GM18520 (cell line): Measurements from ENCODE around the gene THBD.

Source experiments
- ATAC-seq: cut with Tn5 transposase; IDR thresholded peaks from one replicate; pipeline ENCODE4 v1.9.1; 2021; ENCODE audit not compliant: unreplicated experiment

The THBD gene

DNA sequence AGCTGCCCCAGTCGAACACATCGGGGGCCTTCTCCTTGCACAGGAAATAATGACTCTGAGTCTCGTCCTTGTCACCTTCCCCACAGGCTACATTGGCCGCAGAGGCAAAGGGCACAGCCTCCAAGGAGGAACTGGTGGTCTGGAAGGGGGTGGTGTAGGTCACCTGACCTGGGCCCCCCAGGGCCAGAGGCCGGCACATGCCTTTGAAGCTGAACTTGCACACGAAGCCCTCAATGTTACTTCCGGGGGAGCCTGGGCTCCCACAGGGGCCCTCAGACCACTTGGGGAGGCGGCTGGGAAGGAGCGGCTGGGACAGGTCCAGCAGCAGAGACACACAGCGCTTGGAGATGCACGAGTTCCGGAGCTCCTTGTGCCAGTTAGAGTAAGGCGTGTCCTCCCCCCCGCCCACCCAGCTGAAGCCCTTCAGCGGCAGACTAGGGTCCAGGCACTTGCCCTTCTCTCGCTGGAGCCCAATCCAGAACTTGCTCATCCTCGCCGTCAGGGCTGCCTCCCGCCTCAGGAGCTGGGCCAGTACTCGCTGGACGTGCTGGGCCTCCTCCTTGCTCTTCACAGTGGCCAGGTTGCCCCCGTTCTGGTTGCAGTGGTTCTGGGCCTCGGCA lies 36.1 kb upstream of the THBD start:
- ATAC-seq: no peak

DNA sequence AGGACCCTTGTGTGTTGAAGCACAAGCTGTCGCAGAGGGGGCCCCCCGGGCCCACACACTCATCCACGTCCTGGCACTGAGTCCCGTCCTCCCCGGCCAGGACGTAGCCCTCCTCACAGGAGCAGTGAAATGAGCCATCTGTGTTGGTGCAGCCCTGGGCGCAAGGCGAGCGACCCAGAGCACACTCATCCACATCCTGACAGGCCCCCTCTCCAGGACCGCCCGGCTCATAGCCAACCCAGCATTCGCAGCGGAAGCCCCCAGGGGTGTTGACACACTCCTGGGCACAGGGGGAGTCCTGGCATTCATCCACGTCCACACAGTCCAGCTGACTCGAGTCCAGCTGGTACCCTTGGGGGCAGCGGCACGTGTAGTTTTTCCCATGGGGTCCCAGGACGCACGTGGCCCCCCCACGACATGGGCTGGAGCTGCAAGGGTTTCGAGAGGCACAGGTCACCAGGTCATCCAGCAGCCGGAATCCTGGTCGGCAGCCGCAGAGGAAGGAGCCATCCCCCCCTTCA lies 35.4 kb upstream of the THBD start:
- no peak for ATAC-seq

DNA sequence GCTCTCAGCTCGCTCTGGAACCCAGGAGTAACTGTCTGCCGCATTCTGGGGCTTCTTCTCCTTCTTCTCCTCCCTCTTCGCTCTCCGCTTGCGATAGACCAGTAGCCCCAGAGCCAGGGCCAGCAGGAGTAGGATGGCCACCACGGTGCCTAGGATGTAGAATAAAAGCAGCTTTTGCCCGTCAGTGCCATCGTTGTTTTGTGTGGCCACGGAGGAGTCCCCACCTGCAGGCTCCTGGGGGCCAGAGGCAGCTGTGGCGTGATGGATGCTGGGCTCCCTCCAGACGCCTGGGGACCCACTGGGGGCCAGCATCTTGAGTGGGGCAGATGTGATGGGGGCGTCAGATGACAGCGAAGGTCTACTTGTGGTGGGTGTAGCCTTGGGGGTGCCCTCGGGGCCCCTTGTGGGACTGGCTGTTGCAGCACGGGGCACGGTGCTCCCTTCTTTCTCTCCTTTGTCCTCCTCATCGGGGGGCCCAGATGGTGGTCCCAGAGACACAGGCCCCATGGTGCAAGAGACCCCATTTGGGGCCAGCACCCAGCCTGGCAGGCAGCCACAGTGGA lies 34.9 kb upstream of the THBD start:
- no peak for ATAC-seq

DNA sequence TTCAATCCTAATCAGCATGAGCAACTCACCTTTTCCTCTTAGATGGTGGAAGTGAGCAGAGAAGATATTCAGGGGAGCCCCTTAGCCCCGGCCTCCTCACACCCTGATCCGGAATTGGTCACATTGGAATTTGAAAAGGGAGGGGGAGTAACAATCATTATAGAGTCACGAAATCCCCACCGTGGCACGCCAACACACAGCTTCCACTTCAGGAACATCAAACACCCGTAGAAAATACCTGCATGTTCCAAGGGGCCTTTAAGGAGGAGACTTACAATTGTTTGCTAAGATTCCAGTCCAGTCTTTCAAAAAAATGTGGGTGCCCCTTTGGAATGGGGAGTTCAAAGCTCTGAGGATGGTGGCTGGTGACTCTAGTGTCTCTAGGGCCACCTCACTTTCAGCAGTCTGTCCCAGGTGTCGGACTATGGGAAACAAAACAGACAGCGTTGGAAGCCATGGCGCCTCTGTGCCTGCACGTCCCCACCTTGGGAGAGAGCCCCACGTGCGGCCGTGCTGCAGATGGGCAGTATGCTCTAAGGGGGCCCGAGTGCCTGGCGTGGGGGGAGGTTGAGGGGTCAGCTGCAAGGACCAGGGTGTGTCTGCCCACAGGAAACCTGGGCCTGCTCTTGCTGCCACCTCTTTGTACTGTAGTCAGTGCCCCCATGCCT lies 34.2 kb upstream of the THBD start:
- ATAC-seq: no peak

DNA sequence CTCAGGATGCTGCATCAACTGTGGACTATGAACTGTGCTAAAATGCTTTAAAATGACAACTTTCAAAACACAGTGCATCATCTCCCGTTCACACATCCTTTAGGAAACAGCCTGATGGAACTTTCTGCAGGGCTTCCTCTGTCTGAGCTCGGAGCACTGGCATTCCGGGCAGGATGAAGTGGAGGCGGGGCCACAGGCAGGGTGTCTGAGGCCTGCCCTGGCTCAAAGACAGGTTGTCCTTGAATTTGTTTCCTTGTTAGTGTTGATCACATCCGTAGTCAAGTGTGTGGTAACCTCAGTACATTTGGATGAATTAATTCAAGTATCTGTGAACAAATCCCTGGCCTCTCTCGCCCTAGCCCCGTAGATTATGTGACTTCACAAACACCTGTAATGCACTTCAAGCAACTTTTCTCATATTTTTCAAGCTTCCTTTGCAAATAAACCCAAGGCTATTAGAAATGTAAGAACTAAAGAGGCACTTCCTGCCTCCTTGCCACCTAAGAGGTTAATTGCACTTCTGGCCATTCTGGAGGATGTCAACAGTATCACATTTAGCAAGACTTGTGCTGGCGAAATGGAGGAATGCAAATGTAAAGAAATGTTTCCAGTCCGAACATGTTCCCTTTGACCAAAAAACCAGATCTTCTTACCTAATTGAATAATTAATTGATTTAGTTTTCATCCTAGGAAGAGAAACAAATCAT lies 33.5 kb upstream of the THBD start:
- ATAC-seq: no peak

DNA sequence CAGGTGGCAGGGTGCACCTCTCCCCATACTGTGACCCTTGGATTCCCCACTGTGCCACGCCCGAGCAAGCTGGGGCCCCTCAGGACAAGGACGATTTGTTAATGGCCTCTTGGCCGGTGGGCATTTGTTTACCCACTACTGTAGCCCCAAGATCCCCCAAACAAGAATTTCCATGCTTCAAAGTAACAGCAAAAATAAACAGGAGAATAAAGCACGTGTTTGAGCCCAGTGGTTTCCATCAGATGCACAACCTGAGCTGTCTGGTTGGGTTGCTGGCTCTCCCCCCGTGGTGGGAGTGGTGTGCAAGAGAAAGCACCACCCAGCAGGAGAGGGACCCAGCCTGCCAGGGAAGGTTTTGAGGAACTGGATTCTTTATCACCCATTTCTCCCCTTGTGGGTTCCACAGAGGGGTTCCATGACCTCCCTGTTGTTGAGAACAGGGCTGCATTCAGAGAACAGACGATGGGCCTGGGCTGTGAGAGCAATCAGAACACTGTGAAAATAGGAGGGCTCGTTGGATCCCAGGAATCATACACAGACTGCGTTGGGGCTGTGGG lies 31.9 kb upstream of the THBD start:
- no peak for ATAC-seq

DNA sequence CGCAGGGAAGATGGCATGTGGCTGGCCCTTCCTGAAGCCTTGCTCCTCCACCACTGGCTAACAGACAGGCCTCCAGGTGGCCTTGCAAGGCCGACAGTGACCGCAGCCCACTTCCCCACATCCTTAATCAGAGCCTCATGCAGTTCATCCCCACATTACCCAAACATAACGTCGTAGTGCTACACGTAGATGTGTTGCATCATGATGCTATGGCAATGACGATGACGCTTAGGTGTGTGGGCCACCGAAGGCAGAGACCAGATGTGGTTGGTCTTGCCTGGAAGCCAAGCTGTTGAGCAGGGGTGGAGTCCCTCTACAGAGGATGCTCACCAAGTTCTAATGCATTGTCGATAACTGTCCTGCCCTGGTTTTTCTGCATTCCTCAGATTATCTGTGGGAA lies 31.0 kb upstream of the THBD start:
- no peak for ATAC-seq

DNA sequence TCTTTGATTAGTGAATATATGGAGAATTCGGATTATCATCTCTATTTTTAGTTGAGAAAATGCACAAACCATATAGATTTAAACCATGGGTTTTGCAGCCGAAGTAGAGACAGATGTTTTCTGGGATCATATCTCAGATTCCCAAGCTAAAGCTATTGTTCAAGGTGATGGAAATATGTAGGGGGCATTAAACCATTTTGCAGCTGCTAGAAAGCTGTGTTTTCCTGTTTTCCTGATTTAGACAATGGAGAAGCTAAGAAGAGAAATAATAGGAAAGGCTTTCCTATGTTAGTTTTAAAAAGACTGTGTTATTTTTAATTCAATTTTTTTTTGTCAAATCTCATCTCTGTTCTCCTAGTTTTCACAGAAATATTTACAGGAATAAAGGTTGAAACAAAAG lies 30.5 kb upstream of the THBD start:
- ATAC-seq: no peak

DNA sequence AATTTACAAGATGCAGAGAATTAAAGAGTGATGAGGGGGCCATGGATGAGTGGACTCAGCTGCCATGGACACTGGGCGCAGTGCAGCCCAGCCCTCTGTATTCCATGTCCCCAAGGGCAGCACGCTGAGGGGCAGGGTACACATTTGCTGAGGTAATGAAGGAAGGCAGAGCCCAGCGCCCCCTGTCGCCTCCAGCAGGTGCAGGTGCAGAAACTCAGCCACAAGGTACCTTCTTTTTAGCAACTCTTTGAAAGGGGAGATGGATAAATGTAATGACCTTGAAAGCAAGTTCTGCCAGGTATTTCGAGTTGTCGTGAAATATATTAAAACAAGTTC lies 29.5 kb upstream of the THBD start:
- no peak for ATAC-seq

DNA sequence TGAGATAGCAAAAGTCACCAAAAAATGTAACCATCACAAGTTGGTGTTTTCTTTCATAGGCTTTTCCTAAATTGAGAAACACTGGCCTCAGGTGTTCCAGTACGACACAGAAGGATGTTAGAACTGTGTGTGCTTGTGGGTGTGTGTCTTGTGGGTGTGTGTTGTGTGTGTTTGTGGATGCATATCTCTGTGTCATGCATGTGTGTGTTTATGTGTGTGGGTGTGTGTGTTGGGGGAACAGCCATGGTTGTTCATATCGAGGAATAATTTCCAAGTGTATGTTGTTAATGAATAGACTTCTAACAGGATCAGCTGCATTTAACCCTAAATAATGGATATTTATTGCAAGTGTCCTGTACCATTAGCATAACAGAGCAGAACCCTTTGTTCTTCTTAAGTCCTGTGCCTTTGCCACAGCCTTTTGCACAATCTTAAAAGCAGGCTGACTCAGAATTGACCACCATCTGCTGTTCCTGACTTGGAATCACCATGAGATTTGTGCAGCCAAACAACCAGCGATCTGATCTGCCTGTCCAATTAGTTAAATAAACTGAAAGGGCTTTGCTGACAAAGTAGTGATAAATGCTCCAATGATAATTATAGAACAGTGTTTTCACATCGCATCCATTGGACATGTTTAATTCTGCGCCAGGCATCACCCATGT lies 29.0 kb upstream of the THBD start:
- no peak for ATAC-seq

DNA sequence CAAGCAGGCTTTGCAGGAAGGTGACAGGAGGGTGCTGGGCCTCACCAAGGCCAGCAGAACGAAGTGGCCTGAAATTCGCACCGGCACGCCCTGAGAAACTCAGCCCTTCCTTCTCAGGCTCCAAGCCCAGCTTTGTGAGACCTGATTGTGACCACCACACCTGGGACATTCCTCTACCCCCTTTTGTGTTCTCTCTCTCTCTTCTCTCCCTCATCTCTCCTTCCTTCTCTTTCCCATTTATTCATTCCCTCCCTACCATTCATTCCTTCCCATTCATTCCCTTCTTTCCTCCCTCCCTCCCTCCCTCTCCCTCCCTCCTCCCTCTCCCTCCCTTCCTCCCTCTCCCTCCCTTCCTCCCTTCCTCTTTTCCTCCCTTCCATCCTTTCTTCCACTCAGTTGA lies 27.8 kb upstream of the THBD start:
- ATAC-seq: no peak

DNA sequence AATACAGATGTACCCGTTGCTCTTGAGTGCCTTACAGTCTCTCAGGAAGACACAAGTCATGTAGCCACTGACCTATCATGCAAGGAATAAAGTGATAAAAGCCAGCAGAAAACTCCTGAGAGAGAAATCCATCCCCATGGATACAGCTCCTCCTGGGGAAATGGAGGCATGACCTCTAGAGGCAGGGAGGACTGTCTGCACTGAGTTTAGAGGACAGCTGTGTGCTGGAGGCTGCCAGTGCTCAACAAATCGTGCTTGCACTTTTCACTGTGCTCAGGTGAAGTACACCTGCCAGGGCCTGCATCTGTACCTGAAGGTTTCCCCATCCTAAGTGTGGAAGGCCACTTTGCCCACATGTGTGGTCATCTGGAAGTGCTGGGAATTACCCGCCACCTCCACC lies 24.6 kb upstream of the THBD start:
- ATAC-seq: no peak

DNA sequence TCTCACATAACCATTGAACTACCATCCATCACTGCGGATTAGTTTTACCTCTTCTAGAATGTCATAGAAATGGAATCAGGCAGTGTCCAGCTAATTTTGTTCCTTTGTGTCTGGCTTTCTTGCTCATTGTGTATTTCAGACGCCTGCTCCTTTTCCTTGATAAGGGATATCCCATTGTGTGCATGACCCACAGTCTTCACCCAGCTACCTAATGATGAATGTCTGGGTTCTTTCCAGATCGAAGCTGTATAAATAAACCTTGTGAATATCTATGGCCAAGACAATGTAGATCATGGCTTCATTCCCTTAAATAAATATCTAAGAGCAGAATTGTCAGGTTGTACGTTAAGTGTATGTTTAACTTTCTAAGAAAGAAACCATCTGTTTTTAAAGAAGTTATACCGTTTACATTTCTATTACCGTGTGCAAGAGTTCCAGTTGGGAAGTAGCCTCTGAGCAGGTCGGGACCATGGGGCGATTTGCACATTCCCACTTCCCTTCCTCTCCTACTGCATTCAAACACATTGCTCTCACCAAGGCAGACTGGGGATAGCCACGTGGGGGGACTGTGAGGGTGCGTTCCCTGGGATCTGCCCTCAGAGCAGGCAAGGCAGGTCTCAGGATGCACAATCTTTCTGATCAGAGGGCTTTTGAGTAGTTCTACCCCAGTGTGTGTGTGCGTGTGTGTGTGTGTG lies 23.6 kb upstream of the THBD start:
- ATAC-seq: no peak

DNA sequence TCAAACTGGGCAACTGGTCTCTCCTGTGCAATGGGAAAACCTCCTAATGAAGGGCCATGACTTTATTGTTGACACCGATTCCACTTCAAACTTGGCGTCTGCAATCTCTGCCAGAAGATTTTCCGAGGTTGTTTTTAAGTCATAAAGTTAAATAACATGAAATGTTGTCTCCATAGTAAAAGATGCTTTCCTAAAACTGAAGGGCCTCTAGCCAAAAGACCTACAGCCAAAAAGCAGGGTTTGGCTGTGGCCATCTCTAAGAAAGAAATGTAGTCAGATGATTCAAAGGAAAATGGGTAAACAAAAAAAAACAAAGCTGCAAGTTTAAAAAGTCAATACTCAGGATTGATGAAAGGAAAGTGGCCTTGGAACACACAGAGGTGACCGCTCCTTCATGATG lies 22.5 kb upstream of the THBD start:
- no peak for ATAC-seq

DNA sequence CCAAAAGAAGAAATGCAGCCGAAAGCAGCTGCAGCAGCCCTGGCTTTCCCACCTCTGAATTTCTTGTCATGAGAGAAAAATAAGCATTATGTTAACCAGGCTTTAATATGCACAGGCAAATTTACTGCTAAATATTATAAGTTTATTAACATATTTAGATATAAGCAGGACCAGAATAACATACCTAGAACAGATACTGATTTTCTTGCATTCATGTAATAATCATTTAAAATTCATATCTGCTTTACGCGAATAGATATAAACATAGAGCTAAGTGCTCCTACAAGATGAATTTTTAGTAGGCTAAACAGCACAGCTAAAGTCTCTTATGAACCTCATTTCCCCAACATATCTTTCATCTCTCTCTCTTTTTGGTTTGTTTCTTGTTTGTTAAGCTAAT lies 21.9 kb upstream of the THBD start:
- ATAC-seq: no peak

DNA sequence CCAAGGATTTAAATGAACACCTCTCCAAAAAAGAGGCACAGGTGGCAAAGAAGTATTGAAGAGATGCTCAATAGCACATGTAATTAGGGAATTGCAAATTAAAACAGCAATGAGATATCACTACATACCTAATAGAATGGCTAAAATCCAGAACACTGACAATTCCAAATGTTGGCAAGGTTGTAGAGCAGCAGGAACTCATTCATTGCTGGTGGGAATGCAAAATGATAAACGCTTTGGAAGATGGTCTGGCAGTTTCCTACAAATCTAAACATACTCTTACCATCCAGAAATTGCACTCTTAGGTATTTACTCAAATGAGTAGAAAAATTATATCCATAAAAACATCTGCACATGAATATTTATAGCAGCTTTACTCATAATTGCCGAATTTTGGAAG lies 19.6 kb upstream of the THBD start:
- no peak for ATAC-seq

DNA sequence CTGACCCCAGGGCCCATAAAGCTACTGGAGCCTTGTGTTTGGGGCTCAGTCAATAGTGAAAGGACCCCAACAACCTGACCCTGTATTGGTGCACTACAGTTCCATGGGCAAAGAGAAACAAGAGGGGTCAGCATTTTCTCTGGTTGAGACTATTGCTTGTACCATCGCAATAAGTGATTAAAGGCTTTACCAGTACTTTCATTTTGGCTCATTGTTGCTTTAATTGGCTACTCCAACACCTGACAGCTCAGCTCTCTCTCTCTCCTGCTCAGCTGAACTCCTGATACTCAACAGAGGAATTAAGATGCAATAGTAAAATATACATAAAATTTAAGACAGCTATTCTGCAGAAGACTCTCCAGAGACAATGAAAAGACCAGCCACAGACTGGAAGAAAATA lies 18.8 kb upstream of the THBD start:
- no peak for ATAC-seq

DNA sequence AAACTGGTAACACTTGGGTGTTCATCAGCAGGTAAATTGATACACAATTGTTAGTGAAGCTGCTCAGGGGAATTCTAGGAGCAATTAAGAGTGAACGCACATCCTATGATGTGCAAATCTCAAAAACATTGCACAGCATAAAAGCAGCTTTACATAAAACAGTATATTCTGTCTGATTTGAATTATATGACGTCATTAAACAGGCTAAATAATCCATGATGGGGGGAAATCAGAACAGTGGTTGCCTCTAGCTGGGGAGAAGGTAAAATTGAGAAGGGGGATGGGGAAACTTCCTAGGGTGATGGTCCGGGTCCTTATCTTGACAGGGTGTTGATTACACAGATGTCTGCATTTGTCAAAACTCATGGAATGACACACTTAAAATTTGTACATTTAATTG lies 17.3 kb upstream of the THBD start:
- ATAC-seq: no peak

DNA sequence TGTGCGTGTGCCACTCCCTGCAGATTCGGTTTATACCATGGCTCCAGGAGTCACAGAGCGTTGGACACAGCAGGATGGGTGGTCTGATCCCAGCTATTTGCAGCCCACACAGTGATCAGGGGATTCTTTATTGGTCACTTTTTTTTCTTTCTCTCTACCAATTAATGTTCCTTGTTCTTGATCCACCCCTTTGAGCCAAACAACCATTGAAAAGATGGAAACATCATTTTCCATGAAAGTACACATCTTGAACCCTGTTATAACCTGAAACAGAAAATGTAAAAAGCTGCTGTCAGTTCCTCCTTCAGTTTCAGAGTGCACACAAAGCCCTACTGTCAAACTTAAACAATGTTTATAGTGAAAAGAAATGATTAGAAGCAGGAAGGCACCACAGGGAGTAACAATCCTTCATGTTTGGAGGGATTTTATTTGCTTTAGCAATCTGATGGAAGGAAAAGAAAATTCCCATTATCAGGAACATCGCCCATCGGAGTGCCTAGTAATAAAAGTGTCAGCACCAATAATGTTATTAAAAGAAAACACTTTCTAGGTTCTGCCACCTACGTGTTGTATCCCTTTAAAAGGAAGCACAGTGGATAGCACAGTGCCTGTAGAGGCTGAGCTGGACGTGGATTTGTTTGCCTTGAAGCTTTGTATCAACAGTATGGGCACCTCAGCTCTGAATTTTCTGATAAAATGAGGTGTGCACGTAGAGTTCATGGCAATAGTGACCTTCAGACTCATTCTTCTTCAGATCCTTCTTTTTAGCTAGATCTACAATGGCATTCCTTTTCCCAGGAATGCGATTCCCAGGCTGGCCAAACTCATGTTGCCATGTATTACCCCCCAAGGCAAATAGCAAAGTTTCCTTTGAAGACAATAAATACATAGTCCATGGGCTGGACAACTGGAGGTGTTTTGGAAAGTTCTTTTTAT lies 16.1 kb upstream of the THBD start:
- no peak for ATAC-seq

DNA sequence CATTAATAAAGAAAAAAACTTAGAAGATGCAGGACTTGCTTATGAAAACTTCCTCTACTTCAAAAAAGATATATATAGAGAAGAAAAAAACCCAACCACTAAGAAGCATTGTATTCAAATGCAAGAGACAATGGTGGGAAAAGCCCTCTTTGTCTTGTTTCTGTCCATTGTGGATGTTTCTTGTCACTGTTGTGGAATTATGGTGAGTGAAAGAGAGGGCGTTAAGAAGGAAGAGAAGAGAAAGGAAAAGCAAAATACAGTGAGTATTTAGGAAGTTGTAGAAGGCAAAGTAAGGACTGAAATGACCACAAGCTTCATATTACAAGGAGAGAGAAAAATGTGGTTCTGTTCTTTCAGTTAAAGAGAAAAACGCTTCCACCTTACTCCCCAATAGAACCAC lies 14.1 kb upstream of the THBD start:
- ATAC-seq: no peak
